ENCODE measurements around the gene SCAMP2.

- TF ChIP-seq CTCF (IDR thresholded peaks at IDR 0.05) (no peak), POLR2A (IDR thresholded peaks at IDR 0.05) (no peak), EP300 (IDR thresholded peaks at IDR 0.05; ENCODE audit: low read depth) (no peak), POLR2AphosphoS5 (IDR thresholded peaks at IDR 0.05) (no peak)
These were observed 44.5 kb upstream of the SCAMP2 start for GRCh38 chr15:74917676-74918075.
